ENCODE data around the gene EPHA1. TPM values are rescaled to one million over a fixed set of nuclear protein-coding genes. Genes with fewer than 3 reads are reported as not detected.
A peak's percentile ranks its signal among the peaks of the same experiment; 100 is the strongest.

The EPHA1 gene
- total RNA-seq, 1 donor from 2014 or later, result not detected

DNA sequence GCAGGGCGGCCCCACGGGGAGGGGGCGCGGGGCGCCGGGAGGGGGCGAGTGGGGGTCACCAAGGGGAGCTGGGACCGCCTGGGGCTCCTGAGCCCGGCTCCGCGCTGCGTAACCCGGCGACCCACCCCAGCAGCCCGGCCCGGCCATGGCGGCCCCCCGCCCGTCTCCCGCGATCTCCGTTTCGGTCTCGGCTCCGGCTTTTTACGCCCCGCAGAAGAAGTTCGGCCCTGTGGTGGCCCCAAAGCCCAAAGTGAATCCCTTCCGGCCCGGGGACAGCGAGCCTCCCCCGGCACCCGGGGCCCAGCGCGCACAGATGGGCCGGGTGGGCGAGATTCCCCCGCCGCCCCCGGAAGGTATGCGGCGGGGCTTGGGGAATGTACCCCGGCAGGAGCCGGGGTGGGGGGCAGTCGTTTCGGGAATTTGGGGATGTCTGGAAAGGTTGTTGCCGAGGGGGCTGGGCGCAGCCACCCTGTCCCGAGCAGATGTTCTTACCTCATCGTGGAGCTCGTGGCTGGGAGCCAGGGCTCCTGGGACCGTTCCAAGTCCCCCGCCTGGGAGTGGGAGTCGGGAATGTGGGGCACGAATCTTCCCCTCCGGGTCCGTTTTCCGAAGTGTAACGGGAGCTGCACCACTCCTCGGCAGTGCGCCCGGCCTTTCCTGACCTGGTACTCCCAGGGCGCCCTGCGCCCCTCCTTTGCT is 27.1 kb downstream of the EPHA1 start:
- intact Hi-C loops (cut with DNase I), result loop anchor here (5.0 to 10.0 kb wide), 3 partner anchors 94 to 523 kb away; partner anchors contain the start of genes CASP2 and TCAF1
- no peak for DNase-seq (ENCODE audit: low spot score)

DNA sequence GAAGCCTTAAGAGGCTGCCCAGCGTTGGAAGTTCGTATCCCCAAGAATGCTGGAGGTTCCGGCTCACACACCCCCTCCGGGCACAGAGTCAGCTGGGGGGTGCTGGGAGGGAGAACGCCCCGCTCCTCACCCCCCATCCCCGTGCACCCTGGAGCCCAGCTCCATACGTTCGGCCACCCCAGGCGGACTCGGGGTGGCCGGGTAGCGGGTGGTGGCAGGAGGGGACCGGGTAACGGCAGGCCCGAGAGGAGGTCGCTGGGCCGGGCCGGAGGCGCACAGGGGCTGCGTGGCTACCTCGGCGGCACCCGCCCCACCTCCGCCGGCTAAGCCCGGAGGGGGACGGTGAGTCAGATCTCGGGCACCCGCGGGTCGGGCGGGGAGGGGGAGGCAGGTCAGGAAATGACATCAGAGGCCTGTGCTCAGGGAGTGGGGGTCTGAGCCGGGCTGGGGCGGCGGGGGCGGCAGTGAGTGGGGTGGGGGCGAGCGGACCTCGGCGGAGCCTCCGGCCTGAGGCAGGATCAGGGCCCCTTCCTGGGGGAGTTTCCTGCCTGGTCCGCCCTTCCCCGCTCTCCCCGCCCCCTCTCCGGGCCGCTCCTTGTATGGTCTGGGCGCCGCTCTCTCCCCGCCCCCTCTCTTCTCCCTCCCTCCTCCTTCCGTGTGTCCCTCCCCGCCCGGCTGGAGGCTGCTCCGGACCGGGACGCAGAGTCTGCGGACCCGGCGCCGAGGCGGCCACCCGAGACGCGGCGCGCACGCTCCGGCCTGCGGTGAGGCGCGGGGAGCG is 27.8 kb downstream of the EPHA1 start, which contains the start of gene ZYX:
ZYX (plus strand) TSS at position 700 of the 781 bp plus-strand sequence. CDS start 227 bp downstream, outside the sequence.
- peak; percentile 98 for DNase-seq (ENCODE audit: low spot score)
- intact Hi-C loops (cut with DNase I), result loop anchor here (5.0 to 10.0 kb wide), 3 partner anchors 94 to 524 kb away; partner anchors contain the start of genes CASP2 and TCAF1

DNA sequence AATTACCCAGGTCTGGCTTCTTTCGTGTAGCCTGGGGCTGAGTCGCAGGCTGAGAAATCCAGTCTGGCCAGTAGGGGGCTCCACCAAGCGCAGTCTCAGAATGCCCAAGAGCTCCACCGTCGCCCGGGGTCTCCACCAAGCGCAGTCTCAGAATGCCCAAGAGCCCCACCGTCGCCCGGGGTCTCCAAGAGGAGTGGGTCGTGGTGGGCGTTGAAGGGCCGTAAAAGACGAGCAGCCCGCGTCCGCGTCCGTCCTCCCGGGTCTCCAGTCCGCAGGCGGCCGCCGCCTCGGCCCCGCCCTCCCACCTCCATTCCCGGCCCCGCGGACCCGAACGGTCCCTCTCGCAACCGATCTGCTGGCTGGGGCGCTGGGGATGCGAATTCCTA is 28.4 kb downstream of the EPHA1 start:
- peak; percentile 95 for DNase-seq (ENCODE audit: low spot score)
- intact Hi-C loops (cut with DNase I), result loop anchor here (5.0 to 10.0 kb wide), 3 partner anchors 93 to 525 kb away; partner anchors contain the start of genes CASP2 and TCAF1

DNA sequence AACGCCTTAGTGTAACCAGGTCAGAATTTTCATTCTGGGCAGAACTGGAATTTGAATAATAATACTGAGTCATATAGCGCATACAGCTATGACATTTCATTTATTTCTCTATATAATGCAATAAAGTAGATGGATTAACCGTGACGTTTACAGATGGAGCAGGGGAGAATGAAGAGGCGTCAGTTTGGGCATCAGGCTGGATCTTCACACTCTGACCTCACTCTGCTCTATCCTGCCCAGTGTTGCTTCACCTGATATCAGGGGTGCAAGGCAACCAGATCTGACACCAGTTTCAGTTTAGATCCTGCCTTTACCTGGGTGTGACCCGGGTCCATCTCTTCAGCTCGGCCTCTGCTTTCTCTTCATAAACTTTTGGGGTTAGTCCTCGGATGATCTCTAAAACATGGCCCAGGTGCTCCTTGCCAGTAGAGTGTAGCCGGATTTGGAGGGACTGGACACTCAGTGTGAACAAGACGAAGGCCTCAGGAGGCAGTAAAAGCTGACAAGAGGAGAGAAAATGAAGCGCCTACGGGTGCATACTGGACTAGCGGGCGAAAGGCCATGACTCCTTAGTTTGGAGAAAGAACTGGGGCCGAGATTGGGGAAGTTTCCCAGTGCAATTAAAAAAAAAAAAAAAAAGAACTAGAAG is 28.9 kb downstream of the EPHA1 start:
- intact Hi-C loops (cut with DNase I), result loop anchor here (5.0 to 10.0 kb wide), 4 partner anchors 38 to 525 kb away; partner anchors contain the start of genes CASP2 and TCAF1
- no peak for DNase-seq (ENCODE audit: low spot score)

DNA sequence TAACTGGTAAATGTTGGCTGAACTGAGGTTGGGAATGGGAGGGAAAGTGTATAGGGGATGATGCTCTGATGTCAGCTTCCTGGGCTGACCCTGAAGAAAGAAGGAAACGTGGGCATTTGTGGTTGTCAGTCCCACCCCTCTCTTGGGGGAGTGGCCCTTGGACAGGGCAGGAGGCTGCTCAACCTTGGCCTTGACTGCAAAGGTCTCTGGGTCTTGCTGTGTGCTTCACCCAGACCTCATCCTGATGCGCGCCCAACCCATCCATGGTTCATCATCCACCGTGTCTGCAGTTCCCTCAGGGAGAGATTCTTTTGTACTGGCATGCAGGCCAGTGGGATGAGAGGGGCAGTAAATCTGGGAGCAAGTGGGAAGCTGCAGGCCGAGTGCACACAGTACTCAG is 32.3 kb downstream of the EPHA1 start:
- intact Hi-C loops (cut with DNase I), result loop anchor here (5.0 kb wide), 1 partner anchor 41 kb away; no protein-coding TSS in a partner anchor
- DNase-seq (ENCODE audit: low spot score), result no peak

DNA sequence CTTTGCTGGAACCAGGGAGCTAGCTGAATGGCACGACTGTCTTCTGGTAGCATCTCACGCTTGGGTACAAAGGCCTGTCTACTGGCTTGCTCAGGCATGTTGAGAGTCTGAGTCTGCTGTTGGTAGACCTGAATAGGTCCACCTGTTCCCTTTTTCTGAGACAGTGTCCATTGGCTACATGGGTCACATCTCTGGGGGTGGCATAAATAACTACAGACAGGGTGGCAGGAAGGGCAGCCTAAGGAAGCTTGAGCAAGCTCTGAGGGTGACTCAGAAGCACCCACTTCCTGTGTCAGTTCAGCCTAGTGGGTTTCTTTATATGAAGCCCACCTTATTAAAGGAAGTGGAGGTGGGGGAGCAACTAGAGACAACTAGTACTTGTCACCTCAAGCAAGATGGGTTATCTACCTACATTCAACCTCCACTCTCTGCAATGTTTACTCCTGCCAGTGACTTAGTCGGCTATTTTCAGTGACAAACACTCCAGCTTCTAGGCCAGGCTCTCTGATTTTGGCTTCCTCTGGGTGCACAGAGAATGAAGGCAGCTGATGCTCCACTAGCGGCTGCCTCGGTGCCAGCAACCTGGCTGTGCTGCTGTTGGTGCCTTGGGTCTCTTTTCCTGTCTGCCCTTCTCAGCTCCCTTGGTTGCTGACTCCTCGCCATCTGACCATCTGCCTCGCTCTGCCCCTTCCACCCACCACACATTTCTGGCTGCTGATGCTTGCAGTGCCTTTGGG is 33.2 kb downstream of the EPHA1 start:
- intact Hi-C loops (cut with DNase I), result loop anchor here (5.0 kb wide), 1 partner anchor 42 kb away; no protein-coding TSS in a partner anchor
- DNase-seq (ENCODE audit: low spot score), result no peak

DNA sequence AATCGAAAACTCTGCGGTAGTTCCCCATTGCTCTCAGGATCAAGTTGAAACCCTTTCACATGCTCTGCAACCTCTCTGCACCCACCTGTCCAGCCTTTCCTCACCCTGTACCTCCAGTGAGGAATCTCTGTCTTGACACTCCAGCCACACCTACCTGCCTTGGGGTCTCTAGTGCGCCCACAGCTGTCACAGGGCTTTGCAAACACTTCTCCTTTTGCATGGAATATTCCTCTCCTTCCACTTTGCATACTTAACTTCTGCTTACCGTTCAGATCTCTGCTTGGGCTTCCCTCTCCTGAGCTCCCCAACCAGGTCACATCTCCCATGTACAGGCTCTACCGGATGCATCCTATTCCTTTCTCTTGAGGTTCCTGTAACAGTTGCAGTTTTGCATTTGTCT is 34.1 kb downstream of the EPHA1 start:
- intact Hi-C loops (cut with DNase I), result no loop called here
- DNase-seq (ENCODE audit: low spot score), result no peak

DNA sequence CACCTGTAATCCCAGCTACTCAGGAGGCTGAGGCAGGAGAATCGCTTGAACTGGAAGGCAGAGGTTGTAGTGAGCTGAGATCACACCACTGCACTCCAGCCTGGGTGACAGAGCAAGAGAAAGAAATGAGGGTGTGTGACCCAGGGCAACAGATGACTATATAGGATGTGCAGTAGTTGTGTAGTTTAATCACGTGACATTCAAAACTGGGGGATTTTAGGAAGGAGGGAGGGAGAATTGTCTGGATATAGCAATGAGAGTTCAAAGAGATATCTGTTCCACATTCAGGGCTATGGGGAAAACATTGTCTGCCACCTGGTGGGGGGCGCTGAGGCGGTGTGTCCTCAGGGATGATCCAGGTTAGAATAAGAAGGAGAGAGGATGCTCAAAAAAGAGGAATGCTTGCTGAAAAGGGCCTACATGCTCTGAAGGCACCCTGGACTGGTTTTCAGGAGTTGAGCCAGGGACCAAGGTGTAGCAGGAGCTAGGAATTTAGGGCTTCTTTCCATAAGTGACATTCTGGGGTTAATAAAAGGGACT is 35.3 kb downstream of the EPHA1 start:
- intact Hi-C loops (cut with DNase I), result no loop called here
- DNase-seq (ENCODE audit: low spot score), result no peak

DNA sequence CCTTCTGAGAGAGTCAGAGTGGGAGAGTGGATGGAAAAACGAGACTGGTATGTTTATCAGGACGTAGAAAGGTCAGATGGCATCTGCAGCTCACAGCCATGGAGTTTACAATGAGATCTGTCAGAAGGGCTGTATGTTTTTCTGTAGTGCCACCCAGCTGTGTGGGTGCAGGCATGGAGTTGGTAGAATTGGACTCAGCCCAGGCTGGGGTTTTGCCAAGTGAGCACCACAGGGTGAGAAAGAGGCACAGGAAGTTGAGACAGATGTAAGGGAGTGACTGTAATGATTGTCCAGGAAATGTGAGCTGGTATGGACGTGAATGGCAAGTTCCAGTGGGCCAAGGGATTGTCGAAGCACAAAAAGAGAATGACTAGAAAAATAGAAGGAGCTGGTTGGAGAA is 36.6 kb downstream of the EPHA1 start:
- intact Hi-C loops (cut with DNase I), result no loop called here
- DNase-seq (ENCODE audit: low spot score), result peak; percentile 89

DNA sequence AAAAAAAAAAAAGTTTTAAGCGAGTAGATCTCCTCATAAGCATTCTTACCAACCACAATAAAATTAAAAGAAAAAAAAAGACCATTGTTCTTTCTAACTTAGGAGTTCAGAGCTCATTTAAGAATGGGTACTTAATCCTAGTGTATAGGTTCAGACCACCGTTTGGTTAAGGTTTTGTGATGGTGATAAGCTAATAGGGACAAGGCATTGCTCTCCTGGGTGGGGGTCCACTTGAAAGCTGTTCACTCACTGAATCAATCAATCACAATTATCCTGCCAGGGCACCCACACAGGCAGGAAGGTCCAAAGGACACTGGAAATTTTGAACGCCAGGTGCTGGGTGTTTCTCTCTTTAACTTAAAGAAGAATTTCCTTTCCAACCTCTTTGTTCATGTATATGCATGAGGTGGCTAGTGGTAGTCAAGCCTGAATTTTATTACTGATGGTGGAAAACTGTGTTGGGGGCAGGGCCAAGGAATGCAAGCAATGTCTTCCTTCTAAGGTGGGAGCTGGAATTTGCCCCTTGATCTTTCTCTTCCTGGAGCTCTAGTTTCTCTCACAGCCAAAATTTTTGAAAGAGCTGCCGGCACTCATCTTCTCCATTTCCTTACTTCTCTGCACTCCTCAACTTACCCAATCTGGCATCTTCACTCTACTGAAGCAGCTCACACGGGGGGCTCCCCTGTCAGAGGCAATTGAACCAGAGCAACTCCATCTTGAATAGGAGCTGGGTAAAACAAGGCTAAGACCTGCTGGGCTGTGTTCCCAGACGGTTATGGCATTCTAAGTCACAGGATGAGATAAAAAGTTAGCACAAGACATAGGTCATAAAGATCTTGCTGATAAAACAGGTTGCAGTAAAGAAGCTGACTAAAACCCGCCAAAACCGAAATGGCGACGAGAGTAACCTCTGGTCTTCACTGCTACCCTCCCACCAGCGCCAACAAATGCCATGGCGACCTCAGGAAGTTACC is 38.7 kb downstream of the EPHA1 start:
- DNase-seq (ENCODE audit: low spot score), result no peak

DNA sequence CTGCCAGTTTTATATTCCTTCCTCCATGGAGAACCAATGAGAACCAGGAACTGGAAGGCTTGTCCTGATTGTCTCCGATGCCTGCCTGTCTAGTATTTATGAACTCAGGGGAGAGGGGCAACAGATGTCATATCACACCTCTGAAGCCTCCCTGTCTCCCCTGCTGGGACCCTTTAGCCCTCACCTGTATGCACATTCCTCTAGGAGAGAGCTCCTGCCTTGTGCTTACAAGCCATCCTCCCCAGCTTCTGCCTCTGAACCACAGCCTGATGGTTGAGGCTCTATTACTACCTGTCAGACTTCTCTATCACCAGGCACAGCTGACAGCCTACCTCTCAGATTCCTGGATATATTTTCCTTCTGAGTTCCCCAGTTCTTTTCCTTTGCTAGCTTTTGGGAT is 40.3 kb downstream of the EPHA1 start:
- no peak for DNase-seq (ENCODE audit: low spot score)
- intact Hi-C loops (cut with DNase I), result no loop called here

More for the DNA sequence above, 38.7 kb downstream of the EPHA1 start:
- intact Hi-C loops (cut with DNase I), result no loop called here

DNA sequence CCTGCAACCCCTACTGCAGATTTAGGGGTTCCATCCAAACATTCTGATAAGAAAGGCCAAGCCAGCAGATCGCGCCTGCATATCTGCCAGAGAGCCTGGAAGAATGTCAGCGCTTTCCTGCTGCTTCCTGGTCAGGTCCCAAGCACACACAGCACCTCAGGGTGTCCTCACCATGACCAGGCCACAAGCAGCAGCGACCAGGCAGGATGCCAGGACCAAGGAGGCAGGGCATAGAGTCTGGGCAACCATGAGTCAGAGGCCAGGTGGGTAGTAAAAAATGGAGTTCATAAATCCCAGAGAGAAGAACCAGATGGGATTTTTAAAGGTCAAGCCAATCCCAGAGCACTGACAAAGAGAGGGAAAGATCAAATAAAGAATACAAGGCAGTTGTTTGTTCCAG is 40.7 kb downstream of the EPHA1 start:
- intact Hi-C loops (cut with DNase I), result no loop called here
- DNase-seq (ENCODE audit: low spot score), result no peak

DNA sequence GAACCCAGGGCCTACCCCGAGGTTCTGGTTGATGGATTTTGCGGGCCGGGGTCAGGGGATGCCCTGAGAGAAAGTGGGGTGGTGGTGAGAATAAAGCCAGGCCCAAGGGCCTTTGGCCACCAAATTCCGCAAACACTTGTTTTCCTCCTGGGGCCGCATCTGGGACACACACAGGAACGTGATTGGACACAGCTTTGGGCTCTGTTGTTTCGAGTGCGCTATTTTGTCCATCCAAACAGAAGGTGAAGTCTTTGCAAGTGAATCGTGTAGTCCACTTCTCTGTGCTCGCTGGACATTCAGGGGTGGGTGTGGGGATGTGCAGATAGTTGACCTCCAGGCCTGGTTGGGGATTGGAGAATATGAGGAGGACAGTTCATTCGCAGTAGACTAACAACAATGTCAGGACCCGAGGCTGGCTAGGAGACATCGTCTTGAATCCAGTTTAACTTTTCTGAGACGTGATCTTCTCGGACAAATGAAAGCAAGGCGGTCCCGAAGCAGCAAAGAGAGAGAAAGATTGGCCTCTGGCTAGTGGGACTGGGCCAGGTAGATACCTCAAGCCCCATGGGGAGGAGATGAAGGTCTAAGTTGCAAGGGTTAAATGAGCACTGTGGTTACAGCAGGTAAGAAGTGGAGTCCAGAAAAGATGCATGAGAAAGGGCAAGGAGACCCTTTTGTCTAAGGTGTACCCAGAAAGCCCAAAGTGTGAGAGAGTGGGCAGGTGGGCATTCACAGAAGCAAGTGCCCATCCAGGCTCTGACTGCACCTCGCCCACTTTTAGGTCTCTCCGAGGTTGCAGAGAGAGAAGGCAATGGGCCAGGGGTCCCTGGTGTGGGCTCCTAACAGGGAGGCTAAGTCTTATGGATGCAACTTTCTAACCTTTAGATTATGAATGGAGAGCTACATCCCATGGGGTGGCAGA is 45.4 kb downstream of the EPHA1 start:
- DNase-seq (ENCODE audit: low spot score), result no peak
- intact Hi-C loops (cut with DNase I), result no loop called here

DNA sequence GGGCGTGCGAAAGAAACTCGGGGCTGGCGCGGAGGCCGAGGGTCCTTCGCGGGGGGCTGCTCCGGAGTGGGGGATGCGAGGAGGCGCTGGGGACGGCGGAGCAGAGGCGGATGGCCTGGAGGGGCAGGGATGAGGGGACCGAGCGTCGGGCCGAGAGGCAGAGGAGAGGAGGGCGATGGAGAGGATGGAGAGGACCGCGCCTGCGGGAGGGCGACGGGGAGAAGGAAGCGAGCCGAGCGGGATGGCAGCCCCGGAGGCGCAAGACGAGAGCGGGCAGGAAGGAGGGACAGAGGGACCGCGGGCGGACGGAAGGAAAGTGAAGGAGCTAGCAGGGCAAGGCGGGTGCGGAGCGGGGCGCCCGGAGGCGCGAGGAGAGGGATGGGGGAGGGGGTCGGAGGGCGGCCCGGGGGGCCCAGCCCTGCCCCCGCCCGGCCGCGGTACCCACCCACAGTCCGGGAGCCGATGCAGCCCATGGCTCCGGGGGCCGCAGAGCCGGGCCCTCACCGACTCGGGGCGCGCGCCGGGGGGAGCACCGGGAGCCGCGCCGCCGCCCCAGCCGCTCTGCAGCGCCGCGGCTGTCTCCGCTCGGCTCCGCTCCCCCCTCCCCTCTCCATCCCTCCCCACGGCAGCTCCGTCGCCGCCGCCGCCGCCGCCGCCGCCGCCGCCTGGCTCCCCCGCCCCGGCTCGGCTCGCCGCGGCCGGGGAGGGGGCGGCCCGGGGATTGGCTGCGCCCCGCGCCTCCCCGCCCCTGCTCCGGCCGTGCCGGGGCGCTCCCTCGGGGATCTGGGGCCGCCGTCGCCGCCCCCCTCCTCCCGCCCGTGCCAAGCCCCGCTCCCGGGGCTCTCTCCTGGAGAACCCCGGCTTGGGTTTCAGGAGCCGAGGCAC is 46.3 kb downstream of the EPHA1 start, which contains the start of gene FAM131B:
FAM131B (minus strand) TSS at position 583 of the 885 bp plus-strand sequence; CDS start at position 473, 110 bp downstream.
- intact Hi-C loops (cut with DNase I), result no loop called here

DNA sequence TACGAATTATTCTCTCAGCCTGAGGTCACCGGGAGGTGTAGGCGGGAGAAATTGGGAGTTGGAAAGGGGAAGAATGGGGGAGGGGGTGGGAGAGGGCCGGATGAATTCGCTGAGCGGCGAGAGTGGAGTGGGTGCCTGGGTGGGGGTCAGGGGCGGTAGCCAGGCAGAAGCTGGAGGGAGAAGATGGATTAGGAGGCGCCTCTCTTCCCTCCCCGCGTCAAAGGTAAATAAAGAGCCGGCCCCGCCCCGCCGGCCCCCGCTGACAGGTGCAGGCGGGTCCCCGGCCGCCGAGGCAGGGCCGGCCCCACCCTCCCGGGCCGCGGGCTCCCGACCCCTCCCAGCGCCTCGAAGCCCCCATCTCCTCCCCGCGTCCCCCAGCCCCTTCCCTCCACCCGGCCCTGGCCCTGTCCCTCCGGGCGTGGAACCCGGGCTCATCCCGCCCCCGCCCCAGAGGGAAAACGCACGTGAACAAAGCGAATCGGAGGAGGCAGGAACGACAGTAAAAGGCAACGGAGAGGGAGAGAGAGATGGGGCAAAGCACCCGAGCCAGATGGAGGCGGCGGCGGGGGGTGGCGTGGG is 47.0 kb downstream of the EPHA1 start:
- intact Hi-C loops (cut with DNase I), result no loop called here
- no peak for DNase-seq (ENCODE audit: low spot score)

More for the DNA sequence above, 46.3 kb downstream of the EPHA1 start, which contains the start of gene FAM131B:
- no peak for DNase-seq (ENCODE audit: low spot score)
